Measurements from ENCODE around the gene ALDH1B1.

DNA sequence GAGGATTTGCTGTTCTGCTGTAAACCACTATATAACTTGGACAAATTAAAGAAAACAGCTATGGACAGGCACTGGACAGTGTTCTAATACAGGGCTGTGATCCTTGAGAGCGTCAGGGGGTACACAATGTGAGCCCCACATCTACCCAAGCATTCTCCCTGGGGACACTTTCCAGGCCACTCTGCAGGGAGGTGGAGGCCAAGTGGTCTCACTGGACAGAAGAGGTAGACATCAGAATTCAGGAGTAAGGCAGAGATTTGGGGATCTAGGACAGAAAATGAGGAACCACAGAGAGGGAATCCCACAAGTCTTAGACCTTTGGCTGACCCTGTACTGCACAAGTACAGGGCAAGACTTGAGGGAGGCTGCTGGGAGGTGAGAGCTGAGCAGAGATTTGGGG is 35.6 kb downstream of the ALDH1B1 start:
- TF ChIP-seq, protein P1, sequence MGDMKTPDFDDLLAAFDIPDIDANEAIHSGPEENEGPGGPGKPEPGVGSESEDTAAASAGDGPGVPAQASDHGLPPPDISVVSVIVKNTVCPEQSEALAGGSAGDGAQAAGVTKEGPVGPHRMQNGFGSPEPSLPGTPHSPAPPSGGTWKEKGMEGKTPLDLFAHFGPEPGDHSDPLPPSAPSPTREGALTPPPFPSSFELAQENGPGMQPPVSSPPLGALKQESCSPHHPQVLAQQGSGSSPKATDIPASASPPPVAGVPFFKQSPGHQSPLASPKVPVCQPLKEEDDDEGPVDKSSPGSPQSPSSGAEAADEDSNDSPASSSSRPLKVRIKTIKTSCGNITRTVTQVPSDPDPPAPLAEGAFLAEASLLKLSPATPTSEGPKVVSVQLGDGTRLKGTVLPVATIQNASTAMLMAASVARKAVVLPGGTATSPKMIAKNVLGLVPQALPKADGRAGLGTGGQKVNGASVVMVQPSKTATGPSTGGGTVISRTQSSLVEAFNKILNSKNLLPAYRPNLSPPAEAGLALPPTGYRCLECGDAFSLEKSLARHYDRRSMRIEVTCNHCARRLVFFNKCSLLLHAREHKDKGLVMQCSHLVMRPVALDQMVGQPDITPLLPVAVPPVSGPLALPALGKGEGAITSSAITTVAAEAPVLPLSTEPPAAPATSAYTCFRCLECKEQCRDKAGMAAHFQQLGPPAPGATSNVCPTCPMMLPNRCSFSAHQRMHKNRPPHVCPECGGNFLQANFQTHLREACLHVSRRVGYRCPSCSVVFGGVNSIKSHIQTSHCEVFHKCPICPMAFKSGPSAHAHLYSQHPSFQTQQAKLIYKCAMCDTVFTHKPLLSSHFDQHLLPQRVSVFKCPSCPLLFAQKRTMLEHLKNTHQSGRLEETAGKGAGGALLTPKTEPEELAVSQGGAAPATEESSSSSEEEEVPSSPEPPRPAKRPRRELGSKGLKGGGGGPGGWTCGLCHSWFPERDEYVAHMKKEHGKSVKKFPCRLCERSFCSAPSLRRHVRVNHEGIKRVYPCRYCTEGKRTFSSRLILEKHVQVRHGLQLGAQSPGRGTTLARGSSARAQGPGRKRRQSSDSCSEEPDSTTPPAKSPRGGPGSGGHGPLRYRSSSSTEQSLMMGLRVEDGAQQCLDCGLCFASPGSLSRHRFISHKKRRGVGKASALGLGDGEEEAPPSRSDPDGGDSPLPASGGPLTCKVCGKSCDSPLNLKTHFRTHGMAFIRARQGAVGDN (CRISPR knock-in tag; IDR thresholded peaks at IDR 0.05) = no peak
- TF ChIP-seq CHCHD3 (CRISPR knock-in tag; IDR thresholded peaks at IDR 0.05) = no peak
- TF ChIP-seq, protein P2, sequence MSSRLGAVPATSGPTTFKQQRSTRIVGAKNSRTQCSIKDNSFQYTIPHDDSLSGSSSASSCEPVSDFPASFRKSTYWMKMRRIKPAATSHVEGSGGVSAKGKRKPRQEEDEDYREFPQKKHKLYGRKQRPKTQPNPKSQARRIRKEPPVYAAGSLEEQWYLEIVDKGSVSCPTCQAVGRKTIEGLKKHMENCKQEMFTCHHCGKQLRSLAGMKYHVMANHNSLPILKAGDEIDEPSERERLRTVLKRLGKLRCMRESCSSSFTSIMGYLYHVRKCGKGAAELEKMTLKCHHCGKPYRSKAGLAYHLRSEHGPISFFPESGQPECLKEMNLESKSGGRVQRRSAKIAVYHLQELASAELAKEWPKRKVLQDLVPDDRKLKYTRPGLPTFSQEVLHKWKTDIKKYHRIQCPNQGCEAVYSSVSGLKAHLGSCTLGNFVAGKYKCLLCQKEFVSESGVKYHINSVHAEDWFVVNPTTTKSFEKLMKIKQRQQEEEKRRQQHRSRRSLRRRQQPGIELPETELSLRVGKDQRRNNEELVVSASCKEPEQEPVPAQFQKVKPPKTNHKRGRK (CRISPR knock-in tag; IDR thresholded peaks at IDR 0.05) = no peak
- TF ChIP-seq, protein P3, sequence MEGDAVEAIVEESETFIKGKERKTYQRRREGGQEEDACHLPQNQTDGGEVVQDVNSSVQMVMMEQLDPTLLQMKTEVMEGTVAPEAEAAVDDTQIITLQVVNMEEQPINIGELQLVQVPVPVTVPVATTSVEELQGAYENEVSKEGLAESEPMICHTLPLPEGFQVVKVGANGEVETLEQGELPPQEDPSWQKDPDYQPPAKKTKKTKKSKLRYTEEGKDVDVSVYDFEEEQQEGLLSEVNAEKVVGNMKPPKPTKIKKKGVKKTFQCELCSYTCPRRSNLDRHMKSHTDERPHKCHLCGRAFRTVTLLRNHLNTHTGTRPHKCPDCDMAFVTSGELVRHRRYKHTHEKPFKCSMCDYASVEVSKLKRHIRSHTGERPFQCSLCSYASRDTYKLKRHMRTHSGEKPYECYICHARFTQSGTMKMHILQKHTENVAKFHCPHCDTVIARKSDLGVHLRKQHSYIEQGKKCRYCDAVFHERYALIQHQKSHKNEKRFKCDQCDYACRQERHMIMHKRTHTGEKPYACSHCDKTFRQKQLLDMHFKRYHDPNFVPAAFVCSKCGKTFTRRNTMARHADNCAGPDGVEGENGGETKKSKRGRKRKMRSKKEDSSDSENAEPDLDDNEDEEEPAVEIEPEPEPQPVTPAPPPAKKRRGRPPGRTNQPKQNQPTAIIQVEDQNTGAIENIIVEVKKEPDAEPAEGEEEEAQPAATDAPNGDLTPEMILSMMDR (CRISPR knock-in tag; IDR thresholded peaks at IDR 0.05) = no peak
- TF ChIP-seq TCF12 (IDR thresholded peaks at IDR 0.05) = no peak
- TF ChIP-seq TCF12 (CRISPR knock-in tag; IDR thresholded peaks at IDR 0.05) = no peak
- TF ChIP-seq ZNF747 (CRISPR knock-in tag; IDR thresholded peaks at IDR 0.05; ENCODE audit: borderline replicate concordance) = no peak
- no peak for TF ChIP-seq PAF1 (CRISPR knock-in tag; IDR thresholded peaks at IDR 0.05)
- TF ChIP-seq JUN (CRISPR knock-in tag; IDR thresholded peaks at IDR 0.05) = no peak

Measured in HepG2 (cell line).